GM18870 (cell line): Measurements from ENCODE around the gene RFC2.

ENCODE experiments used
- ATAC-seq: cut with Tn5 transposase; IDR thresholded peaks from one replicate; pipeline ENCODE4 v1.9.1; 2021; ENCODE audit warnings: moderate library complexity; ENCODE audit not compliant: unreplicated experiment

Gene RFC2

GRCh38 chr7:74254129-74254857 is at the start of gene RFC2:
RFC2 (minus strand) TSS chr7:74254399; CDS start chr7:74254383, 16 bp downstream.
- ATAC-seq: peak; percentile 82

DNA sequence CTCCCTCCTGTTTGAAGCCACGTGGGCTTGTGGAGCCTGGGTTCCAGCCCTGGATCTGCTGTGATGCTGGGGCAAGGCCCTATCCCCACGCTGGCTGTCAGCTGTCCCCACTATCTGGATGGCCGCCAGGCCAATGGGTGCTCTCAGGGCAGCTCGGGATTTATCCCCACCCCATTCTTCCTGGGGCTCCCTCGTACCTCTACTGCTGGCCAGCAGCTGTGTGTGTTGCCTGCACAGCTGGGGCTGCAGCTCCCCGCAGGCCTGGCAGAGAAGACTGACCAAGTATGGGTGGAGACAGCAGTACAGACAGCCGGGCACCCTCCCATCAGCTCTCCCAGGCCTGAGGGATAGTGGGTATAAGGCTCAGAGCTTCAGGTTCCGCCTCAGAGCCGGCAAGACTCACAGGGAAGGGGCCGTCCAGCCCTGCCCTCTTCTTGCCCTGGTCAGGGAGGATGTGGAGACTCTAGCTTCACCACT is 48.6 kb upstream of the RFC2 start:
- no peak for ATAC-seq

DNA sequence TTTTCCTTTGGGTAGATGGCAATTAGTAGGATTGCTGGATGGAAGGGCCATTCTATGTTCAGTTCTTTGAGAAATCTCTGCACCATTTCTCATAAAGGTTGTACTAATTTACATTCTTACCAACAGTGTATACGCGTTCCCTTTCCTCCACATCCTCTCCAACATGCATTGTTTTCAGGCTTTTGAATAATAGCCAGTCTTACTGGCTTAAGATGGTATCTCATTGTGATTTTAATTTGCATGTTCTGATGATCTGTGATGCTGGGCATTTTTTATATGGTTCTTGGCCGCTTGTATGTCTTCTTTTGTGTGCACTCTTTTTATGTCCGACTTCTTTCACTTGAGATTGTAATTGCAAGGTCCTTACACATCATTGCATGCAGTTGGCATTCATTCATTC is 46.7 kb upstream of the RFC2 start:
- no peak for ATAC-seq

DNA sequence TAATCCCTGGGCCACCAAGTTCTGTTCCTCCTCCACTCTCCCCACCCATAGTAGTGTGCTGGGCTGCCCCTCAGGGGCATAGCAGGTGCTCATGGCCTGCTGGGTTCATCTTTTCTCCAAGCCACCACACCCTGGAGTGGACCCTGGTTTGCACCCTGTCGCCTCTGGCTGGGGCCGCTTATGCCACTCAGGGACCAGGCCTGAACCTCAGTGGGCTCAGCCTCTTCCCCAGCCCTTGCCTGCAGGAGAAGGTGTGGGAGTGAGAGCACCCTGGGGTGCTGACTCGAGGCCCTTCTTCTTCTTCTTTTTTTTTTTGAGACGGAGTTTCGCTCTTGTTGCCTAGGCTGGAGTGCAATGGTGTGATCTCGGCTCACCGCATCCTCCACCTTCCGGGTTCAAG is 45.2 kb upstream of the RFC2 start:
- no peak for ATAC-seq

DNA sequence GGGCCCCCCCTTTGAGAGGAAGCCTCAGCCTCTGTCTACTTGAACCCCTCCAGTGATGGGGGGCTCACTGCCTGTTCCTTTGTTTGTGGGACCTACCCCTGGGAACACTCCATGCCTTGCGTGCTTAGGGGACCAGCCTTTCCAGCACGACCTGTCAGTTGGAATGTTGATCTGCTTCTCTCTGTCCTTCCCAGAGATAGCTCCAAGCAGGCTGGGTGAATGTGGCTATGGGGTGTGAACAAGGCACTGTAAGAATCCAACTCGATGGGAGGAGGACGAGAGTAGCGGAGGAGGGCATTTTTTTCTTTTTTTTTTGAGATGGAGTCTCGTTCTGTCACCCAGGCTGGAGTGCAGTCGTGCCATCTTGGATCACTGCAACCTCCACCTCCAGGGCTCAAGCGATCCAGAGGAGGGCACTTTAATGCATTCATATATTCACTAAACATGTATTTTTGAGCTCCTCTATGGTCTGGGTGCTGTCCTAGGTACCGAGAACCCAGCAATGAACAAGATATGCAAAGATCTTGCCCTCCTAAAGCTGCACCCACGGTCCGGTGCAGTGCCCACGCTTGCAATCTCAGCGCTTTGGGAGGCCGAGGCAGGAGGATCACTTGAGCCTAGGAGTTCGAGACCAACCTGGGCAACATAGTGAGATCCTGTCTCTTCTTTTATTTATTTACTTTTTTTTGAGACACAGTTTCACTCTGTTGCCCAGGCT is 43.5 kb upstream of the RFC2 start:
- ATAC-seq: no peak

- no peak for ATAC-seq
Measured at GRCh38 chr7:74294191-74294998, 40.2 kb upstream of the RFC2 start.

DNA sequence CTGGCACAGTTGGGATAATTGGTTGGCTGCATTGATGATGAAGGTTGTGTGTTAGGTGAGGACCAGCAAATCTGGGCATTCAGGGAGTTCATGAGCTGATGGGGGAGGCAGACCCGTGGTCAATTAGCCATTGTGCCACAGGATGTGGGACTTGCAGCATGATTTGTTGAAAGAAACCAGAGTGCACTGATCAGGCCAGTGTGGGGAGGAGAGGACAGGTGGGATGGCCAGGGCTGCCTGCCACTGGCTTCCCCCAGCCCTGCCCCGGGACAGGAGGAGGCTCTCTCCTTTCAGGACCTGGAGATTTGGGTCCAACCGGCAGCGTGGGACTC is 39.3 kb upstream of the RFC2 start:
- no peak for ATAC-seq

- no peak for ATAC-seq
Measured at GRCh38 chr7:74292757-74293576, 38.8 kb upstream of the RFC2 start.

DNA sequence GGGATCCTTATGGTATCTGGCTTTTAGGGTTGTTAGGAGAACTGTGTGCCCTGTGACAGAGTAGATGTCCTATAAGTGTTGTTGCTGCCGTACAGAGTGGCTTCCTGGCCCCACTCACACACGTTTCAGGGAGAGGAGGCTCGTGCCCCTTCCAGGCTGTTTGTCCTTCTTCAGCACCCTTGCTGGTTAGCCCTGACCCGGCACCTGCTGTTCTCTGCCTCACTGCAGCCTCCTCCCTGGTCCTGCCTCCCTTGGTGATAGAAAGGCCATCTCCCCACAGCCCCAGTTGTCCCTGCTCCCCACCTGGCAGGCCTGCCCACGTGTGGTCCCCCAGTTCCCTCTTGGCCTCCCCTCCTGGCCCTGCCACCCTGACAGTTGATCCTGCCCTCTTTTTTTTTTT is 37.3 kb upstream of the RFC2 start:
- no peak for ATAC-seq

DNA sequence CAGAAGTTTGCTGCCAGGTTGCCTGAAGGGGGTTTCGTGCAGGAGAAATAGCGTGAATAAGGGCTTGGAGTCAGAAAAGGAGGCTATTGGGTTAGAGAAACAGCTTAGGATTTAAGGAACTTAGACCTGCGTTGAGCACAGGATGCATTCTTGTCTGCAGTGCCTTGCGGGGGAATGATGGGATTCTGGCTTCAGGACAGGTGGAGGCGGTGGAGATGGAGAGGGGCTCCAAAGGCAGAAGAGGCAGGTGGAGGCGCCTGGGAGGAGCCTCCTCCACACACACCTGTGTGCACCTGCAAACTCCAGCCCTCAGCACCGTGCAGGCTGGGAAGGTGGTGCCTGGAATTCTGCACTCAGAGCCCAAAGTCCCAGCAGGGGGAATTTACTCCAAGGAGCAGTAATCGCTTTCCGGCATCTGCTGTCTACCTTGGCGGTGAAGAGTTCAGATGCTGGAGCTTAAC is 36.8 kb upstream of the RFC2 start:
- ATAC-seq: no peak

GRCh38 chr7:74290553-74290950 is 36.4 kb upstream of the RFC2 start:
- no peak for ATAC-seq

DNA sequence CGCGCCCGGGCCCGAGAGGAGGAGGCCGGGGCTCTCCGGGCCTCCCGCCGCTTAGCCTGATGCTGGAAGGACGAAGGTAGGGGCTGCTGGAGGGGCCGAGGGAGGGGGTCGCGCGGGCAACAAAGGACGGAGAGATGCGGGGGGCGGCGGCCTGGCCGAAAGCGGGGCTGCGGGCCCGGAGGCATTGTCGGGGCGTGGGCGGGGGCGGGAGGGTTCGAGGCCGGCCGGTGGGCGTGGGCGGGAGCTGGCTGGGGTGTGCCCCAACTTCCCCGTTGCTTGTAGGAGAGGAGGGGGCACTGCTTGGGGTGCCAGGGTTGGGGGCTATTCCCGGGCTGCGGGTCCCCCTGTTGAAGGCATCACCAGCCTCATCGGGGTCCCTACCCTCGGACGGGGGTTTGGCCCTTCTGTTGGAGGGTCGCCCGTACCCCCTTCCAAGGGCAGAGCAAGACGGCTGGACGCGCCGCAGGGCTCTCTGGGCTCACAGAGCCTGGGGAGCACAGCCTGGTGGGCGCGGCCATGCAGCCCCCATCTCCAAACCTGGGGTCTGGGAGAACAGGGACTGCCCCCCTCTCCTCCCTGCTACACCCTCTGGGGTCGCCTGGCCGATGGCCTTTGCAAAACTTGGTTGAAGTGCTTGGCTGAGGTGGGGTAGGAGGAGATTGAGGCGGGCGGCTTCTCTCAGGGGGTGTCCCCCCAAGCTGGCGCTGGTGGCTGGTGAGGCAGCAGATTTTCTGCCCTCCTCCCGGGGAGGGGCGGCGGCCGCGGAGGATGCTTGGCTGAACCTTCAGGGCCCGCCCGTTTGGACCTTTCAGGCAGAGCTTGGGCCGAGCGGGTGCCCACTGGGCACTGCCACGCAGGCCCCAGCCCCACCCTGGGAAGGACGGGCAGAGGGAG is 35.7 kb upstream of the RFC2 start:
- no peak for ATAC-seq

DNA sequence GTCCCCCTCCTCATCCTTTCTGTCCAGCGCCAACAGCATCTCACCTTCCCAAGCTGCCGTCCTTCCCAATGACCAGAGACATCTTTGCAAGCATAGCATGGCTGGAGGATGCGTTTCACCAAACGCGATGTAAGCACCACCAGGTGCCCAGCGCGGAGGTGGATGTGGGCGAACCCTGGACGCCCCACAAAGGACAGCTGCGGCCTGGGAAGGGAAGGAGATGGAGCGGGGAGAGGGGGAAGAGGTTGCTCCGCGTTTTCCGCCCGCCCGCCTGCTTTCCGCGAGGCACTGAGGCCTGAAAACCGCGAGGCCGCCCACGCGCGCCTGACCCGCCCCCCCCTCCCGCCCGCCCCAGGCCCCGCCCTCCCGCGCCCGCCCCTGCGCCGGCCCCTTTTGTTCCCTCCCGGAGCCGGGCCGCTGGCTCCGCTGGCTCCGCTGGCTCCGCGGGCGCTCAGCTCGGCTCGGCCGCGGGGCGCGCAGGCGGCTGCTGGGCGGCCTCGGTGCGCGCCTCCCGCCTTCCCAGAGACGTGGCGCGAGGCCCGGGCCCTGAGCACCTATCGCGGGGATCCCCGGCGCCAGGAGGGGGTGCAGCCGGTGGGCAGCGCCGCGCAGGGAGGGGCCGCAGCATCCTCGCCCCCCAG is 34.9 kb upstream of the RFC2 start, which contains the start of gene CLIP2:
CLIP2 (plus strand) TSS at position 390 of the 641 bp plus-strand sequence. CDS start 28,140 bp downstream, outside the sequence.
- no peak for ATAC-seq

- no peak for ATAC-seq
Measured at GRCh38 chr7:74288034-74288881, 34.1 kb upstream of the RFC2 start.

DNA sequence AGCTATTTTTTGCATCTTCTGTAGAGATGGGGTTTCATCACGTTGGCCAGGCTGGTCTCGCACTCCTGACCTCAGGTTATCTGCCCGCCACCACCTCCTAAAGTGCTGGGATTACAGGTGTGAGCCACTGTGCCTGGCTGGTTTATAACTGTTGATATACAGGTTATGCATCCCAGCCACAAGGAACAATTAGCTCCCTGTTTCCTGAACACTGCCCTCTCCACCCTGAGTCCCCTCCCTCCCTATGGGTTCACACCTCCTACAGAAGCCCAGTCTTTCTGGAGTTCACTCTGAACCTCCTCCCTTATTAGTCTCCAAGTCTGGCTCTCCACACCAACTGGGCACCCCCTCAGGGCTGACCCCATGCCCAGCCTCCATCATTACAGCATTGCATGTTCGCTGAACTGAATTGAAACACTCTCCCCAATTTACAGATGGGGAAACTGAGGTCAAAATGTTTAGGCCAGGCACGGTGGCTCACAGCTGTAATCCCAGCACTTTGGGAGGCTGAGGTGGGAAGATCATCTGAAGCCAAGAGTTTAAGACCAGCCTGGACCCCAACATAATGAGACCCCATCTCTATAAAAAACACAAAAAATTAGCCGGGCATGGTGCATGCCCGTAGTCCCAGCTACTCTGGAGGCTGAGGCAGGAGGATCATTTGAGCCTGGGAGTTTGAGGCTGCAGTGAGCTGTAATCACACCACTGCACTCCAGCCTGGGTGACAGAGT is 33.3 kb upstream of the RFC2 start:
- no peak for ATAC-seq

GRCh38 chr7:74286131-74286530 is 31.9 kb upstream of the RFC2 start:
- no peak for ATAC-seq

GRCh38 chr7:74284781-74285259 is 30.6 kb upstream of the RFC2 start:
- ATAC-seq: peak; percentile 41
